ENCODE results near the gene PAK1.

DNA sequence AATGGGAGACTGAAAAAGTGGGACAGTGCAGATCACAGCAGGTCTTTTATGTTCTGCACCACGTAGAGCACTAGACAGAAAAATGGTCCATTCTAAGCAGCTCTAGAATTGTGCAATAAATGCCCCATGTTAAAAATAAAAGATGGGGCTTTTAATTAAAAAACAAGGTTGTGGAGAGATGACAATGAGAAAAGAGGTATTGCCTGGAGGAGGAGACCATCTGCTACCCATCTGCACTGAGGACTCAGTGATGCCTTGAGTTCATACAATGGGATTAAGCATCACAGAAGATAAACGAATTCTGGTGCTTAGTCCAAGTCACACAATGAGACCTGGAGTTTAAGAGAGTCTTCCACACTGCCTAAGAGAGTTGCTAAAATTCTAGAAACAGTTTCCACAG lies 73.6 kb downstream of the PAK1 start:
- TF ChIP-seq RFX5 (IDR thresholded peaks at IDR 0.05; ENCODE audit: low read depth, low read length) (no peak), EZH2 (IDR thresholded peaks at IDR 0.05; ENCODE audit: borderline replicate concordance, low read depth, low read length) (no peak), PCBP2 (IDR thresholded peaks at IDR 0.05; ENCODE audit: low read depth, low read length, poor library complexity, severe bottlenecking) (no peak), BHLHE40 (IDR thresholded peaks at IDR 0.05; ENCODE audit: low read length) (no peak), CTCF (IDR thresholded peaks at IDR 0.05 in 2 of 3, conservative IDR thresholded peaks at IDR 0.05 in 1 of 3; ENCODE audit: insufficient read depth in 2 of 3, low read depth in 1 of 3, low read length in 3 of 3) (no peak), ZNF347 (CRISPR knock-in tag; IDR thresholded peaks at IDR 0.05; ENCODE audit: low read depth) (no peak)
